GM18508 (cell line): ENCODE measurements around the gene OLFML1.
A peak's percentile ranks its signal among the peaks of the same experiment; 100 is the strongest.

Experiments
- ATAC-seq: cut with Tn5 transposase; IDR thresholded peaks from one replicate; pipeline ENCODE4 v1.9.1; 2021; ENCODE audit warnings: moderate number of reproducible peaks; ENCODE audit not compliant: insufficient read depth, unreplicated experiment

The OLFML1 gene

GRCh38 chr11:7528514-7529049 lies 43.3 kb downstream of the OLFML1 start:
- no peak for ATAC-seq

- ATAC-seq = no peak
These were observed 44.8 kb downstream of the OLFML1 start for GRCh38 chr11:7530013-7530640.

GRCh38 chr11:7531011-7531410 lies 45.7 kb downstream of the OLFML1 start:
- ATAC-seq = no peak

GRCh38 chr11:7532405-7533145 lies 47.3 kb downstream of the OLFML1 start:
- ATAC-seq = no peak

GRCh38 chr11:7533199-7534041 lies 48.1 kb downstream of the OLFML1 start:
- no peak for ATAC-seq

GRCh38 chr11:7534042-7534378 lies 48.7 kb downstream of the OLFML1 start:
- ATAC-seq = no peak

GRCh38 chr11:7536100-7536499 lies 50.8 kb downstream of the OLFML1 start:
- ATAC-seq = no peak

- ATAC-seq = no peak
These were observed 52.0 kb downstream of the OLFML1 start for GRCh38 chr11:7537265-7537664.

- ATAC-seq = no peak
These were observed 52.7 kb downstream of the OLFML1 start for GRCh38 chr11:7538031-7538430.

- ATAC-seq = no peak
These were observed 53.5 kb downstream of the OLFML1 start for GRCh38 chr11:7538466-7539454.

GRCh38 chr11:7540830-7541555 lies 55.7 kb downstream of the OLFML1 start:
- ATAC-seq = no peak

- no peak for ATAC-seq
These were observed 58.0 kb downstream of the OLFML1 start for GRCh38 chr11:7543302-7543701.

GRCh38 chr11:7544021-7544420 lies 58.7 kb downstream of the OLFML1 start:
- ATAC-seq = no peak

- ATAC-seq = no peak
These were observed 60.3 kb downstream of the OLFML1 start for GRCh38 chr11:7545611-7546010.

- ATAC-seq = no peak
These were observed 61.1 kb downstream of the OLFML1 start for GRCh38 chr11:7546324-7546791.

- no peak for ATAC-seq
These were observed 62.4 kb downstream of the OLFML1 start for GRCh38 chr11:7547687-7548086.

GRCh38 chr11:7548659-7549274 lies 63.5 kb downstream of the OLFML1 start:
- ATAC-seq = peak; percentile 68

GRCh38 chr11:7549681-7550080 lies 64.4 kb downstream of the OLFML1 start:
- ATAC-seq = no peak

GRCh38 chr11:7551571-7551970 lies 66.3 kb downstream of the OLFML1 start:
- no peak for ATAC-seq
